B cell (primary cell): ENCODE data around the gene ARFGAP1. TPM values are rescaled to one million over a fixed set of nuclear protein-coding genes. Genes with fewer than 3 reads are reported as not detected.

Source experiments
- ATAC-seq: fragments of 200-7000 bp; cut with Tn5 transposase; one replicate; pipeline ENCODE4 v1.10.0; 2021; ENCODE audit warnings: low read depth, mild to moderate bottlenecking, moderate number of reproducible peaks, moderate library complexity
- CTCF ChIA-PET: fragments of 350-600 bp; sonication (Branson Sonifier 250); formaldehyde crosslinking; loops from one replicate; lab custom pipeline; 2021; ENCODE audit warnings: antibody characterized with exemption, inconsistent platforms; lab: Charles Lee
- POLR2A ChIA-PET: fragments of 350-600 bp; sonication (Branson Sonifier 250); formaldehyde crosslinking; loops from one replicate; lab custom pipeline; 2021; ENCODE audit warnings: antibody characterized with exemption; lab: Charles Lee
- DNase-seq: peaks from one replicate; pipeline ENCODE4 v3.0.0; 2013
- H2AFZ ChIP-seq: 2 replicates; pipeline ENCODE4 v1.6.1; 2012; ENCODE audit warnings: mild to moderate bottlenecking, low read depth, low read length; ENCODE audit not compliant: insufficient read depth, poor library complexity, severe bottlenecking
- H3K27ac ChIP-seq, 2 donors: 1 replicate in 1 of 2; 2 replicates in 1 of 2; pipeline ENCODE4 v1.5.1; 2012 to 2013; ENCODE audit warnings: low read length in 2 of 2, mild to moderate bottlenecking in 2 of 2, moderate library complexity in 1 of 2
- H3K27me3 ChIP-seq, 4 experiments: fragments of 200-600 bp in 1 of 4; sonication (generic) in 1 of 4; replicated peaks in 1 of 4; 1 replicate in 2 of 4; 2 replicates in 2 of 4; pipeline versions ENCODE4 v1.6.1 to v1.7.0; 2013 to 2016; ENCODE audit warnings: low read length in 3 of 4, mild to moderate bottlenecking in 2 of 4, mixed read lengths in 1 of 4, moderate library complexity in 1 of 4; ENCODE audit not compliant: insufficient read depth in 4 of 4, control insufficient read depth in 3 of 4; ENCODE audit errors: control extremely low read depth in 1 of 4
- H3K36me3 ChIP-seq, 2 experiments: replicated peaks in 1 of 2; 1 replicate in 1 of 2; 2 replicates in 1 of 2; pipeline versions ENCODE4 v1.6.1 to v1.7.1; 2013; ENCODE audit warnings: low read length in 1 of 2; ENCODE audit not compliant: insufficient read depth in 2 of 2, control insufficient read depth in 1 of 2; ENCODE audit errors: control extremely low read depth in 1 of 2, extremely low read depth in 1 of 2
- H3K4me1 ChIP-seq, 2 donors: fragments of 200-600 bp in 1 of 2; sonication (generic) in 1 of 2; 1 replicate in 1 of 2; 2 replicates in 1 of 2; pipeline versions ENCODE4 v1.5.1 to v1.6.1; 2013 to 2017; ENCODE audit warnings: low read length in 2 of 2; ENCODE audit not compliant: control insufficient read depth in 2 of 2, insufficient read depth in 2 of 2
- H3K4me2 ChIP-seq: replicated peaks from 2 replicates; pipeline ENCODE3; 2012; ENCODE audit warnings: mild to moderate bottlenecking, low read depth, low read length; ENCODE audit not compliant: poor library complexity, severe bottlenecking
- H3K4me3 ChIP-seq, 5 experiments: fragments of 200-600 bp in 1 of 5; sonication (generic) in 1 of 5; 1 replicate in 3 of 5; 2 replicates in 2 of 5; pipeline versions ENCODE4 v1.5.1 to v1.7.0; 2011 to 2016; ENCODE audit warnings: low read length in 4 of 5, mild to moderate bottlenecking in 4 of 5, low read depth in 2 of 5, control low read depth in 1 of 5, moderate library complexity in 1 of 5; ENCODE audit not compliant: insufficient read depth in 1 of 5; ENCODE audit errors: control extremely low read depth in 1 of 5, extremely low read depth in 1 of 5
- H3K79me2 ChIP-seq: fragments of 200-600 bp; sonication (generic); one replicate; pipeline ENCODE4 v1.6.0; 2016; ENCODE audit warnings: low read length; ENCODE audit not compliant: control insufficient read depth, insufficient read depth
- H3K9ac ChIP-seq: fragments of 200-600 bp; sonication (generic); 2 replicates; pipeline ENCODE4 v1.6.1; 2017; ENCODE audit warnings: mild to moderate bottlenecking, low read length, moderate library complexity
- H3K9me3 ChIP-seq, 3 donors: one replicate each; pipeline versions ENCODE4 v1.6.1 to v1.7.1; 2013; ENCODE audit warnings: low read length in 2 of 3; ENCODE audit not compliant: control insufficient read depth in 2 of 3, insufficient read depth in 1 of 3; ENCODE audit errors: control extremely low read depth in 1 of 3
- H4K20me1 ChIP-seq: 2 replicates; pipeline ENCODE4 v1.6.0; 2012; ENCODE audit warnings: mild to moderate bottlenecking, low read length; ENCODE audit not compliant: insufficient read depth, control insufficient read depth, poor library complexity, severe bottlenecking
- H3K27ac Mint-ChIP-seq: one replicate; pipeline ENCODE4 v1.8.0; 2021; ENCODE audit warnings: mixed read lengths
- H3K27me3 Mint-ChIP-seq: one replicate; pipeline ENCODE4 v1.8.0; 2021; ENCODE audit warnings: mixed read lengths
- H3K4me1 Mint-ChIP-seq: one replicate; pipeline ENCODE4 v1.8.0; 2021; ENCODE audit warnings: mixed read lengths
- H3K4me3 Mint-ChIP-seq: one replicate; pipeline ENCODE4 v1.8.0; 2021; ENCODE audit warnings: mixed read lengths
- H3K9me3 Mint-ChIP-seq: one replicate; pipeline ENCODE4 v1.8.0; 2022; ENCODE audit warnings: mixed read lengths; ENCODE audit not compliant: insufficient read depth
- EZH2 ChIP-seq: IDR thresholded peaks from 2 replicates; pipeline ENCODE4 v1.6.1; 2012; ENCODE audit warnings: borderline replicate concordance, low read depth, mild to moderate bottlenecking, moderate library complexity, low read length; ENCODE audit not compliant: insufficient read depth, poor library complexity, severe bottlenecking
- WGBS: methylation state at CpG from one replicate; pipeline ENCODE4 v1.1.5; 2013; ENCODE audit warnings: missing lambda C conversion rate; ENCODE audit not compliant: insufficient coverage; 5-methylcytosine and 5-hydroxymethylcytosine counted together
- intact Hi-C: fragments of 100-400 bp; cut with micrococcal nuclease; formaldehyde crosslinking; loops from one replicate; pipeline ENCODE4 v1.10.0; 2022
- polyA plus RNA-seq: library from polyadenylated mRNA; depleted of rRNA; stranded (reverse); fragments of >200 nt; gene quantifications from 2 replicates; pipeline ENCODE4 v1.2.3, GENCODE V29; 2012
- total RNA-seq, 2 donors: library from RNA; stranded (reverse); fragments of 120-200 nt in 1 of 2; gene quantifications; 1 replicate in 1 of 2; 2 replicates in 1 of 2; pipeline versions ENCODE4 v1.2.3 to v1.2.4, GENCODE V29; 2013 to 2022
- TF ChIP-seq, protein P1 (sequence below): fragments of 200-600 bp; IDR thresholded peaks from one replicate; pipeline ENCODE4 v1.8.0; 2022; ENCODE audit warnings: antibody characterized with exemption, mild to moderate bottlenecking

ARFGAP1 gene
- total and polyA plus RNA-seq, 2 donors (not counting 1 experiment from before 2014, with no cell fraction given), result 83.2 to 99.4 TPM

DNA sequence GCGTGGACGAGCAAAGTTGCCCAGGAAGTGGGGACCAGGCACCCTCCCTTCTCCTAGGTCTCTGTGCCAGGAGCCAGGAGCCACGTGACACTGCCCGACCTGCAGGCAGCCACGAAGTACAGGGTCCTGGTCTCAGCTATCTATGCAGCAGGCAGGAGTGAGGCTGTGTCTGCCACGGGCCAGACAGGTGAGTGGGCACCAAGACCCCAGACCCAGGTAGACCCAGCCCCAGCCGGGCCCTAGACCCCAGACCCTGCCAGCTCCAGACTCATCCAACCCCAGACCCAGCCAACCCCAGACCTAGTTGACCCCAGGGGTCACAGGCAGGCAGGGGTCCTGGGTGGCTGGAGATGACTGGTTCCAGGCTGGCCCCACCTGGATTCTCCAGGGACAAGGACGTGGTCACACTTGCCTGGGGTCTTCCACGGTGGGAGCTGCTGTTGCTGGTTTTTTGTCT is 41.4 kb downstream of the ARFGAP1 start:
- H3K9me3 Mint-ChIP-seq, result no peaks in the 10 kb centered on the region
- Histone ChIP-seq H3K27ac (no peak overlapping the region), H3K9ac (no peak overlapping the region), H2AFZ (no peak overlapping the region), H3K4me2 (no peak overlapping the region), H3K27me3 (peaks cover 0 to 8% (median 0%) of the 10 kb centered on the region in 4 experiments), H3K9me3 (no peaks in the 10 kb centered on the region), H3K4me3 (no peak overlapping the region), H3K79me2 (no peaks in the 10 kb centered on the region), H4K20me1 (no peaks in the 10 kb centered on the region), H3K4me1 (no peaks in the 10 kb centered on the region), H3K36me3 (no peaks in the 10 kb centered on the region)
- peaks cover 4% of the 10 kb centered on the region for H3K27me3 Mint-ChIP-seq
- H3K4me1 Mint-ChIP-seq, result no peaks in the 10 kb centered on the region
- ChIA-PET POLR2A (no interaction called here), CTCF (no interaction called here)
- intact Hi-C loops, result no loop called here
- 79% methylated on average over 7 of the region's 9 CpGs for WGBS
- TF ChIP-seq EZH2, result no peak
- TF ChIP-seq, protein P1, sequence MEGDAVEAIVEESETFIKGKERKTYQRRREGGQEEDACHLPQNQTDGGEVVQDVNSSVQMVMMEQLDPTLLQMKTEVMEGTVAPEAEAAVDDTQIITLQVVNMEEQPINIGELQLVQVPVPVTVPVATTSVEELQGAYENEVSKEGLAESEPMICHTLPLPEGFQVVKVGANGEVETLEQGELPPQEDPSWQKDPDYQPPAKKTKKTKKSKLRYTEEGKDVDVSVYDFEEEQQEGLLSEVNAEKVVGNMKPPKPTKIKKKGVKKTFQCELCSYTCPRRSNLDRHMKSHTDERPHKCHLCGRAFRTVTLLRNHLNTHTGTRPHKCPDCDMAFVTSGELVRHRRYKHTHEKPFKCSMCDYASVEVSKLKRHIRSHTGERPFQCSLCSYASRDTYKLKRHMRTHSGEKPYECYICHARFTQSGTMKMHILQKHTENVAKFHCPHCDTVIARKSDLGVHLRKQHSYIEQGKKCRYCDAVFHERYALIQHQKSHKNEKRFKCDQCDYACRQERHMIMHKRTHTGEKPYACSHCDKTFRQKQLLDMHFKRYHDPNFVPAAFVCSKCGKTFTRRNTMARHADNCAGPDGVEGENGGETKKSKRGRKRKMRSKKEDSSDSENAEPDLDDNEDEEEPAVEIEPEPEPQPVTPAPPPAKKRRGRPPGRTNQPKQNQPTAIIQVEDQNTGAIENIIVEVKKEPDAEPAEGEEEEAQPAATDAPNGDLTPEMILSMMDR, result no peak
- no peak overlapping the region for H3K4me3 Mint-ChIP-seq
- no peak for ATAC-seq
- no peak overlapping the region for H3K27ac Mint-ChIP-seq
- no peak for DNase-seq

DNA sequence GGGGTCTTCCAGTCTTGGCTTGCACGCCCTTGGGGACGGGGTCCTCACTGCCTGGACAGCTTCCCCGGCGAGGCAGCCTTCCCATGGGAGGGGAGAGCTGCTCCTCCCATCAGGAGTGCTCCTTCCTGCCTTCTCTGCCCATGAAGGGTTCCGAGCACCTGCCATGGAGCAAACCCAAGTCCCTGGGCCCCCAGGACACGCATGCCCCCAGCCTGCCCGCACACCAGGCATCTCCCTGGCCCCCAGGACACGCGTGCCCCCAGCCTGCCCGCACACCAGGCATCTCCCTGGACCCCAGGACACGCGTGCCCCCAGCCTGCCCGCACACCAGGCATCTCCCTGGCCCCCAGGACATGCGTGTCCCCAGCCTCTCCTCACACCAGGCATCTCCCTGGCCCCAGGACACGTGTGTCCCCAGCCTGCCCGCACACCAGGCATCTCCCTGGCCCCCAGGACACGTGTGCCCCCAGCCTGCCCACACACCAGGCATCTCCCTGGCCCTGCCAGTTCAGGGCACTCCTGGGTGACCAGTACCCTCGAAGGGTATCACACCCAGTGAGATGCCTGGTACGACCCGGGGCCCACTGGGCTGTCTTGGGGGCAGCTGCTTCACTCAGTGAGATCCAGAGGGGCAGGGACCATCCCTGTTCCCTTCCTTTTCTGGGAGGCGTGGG is 42.1 kb downstream of the ARFGAP1 start:
- no peaks in the 10 kb centered on the region for H3K79me2 ChIP-seq
- 80% methylated on average over 20 of the region's 21 CpGs for WGBS
- H2AFZ ChIP-seq, result no peak overlapping the region
- H4K20me1 ChIP-seq, result no peaks in the 10 kb centered on the region
- no peak overlapping the region for H3K27ac ChIP-seq
- no peaks in the 10 kb centered on the region for H3K4me1 Mint-ChIP-seq
- H3K4me2 ChIP-seq, result no peak overlapping the region
- no peak overlapping the region for H3K27ac Mint-ChIP-seq
- no peak overlapping the region for H3K9ac ChIP-seq
- ATAC-seq (no peak), DNase-seq (no peak)
- H3K4me3 Mint-ChIP-seq, result no peak overlapping the region
- peaks cover 0 to 4% (median 0%) of the 10 kb centered on the region in 4 experiments for H3K27me3 ChIP-seq
- H3K9me3 Mint-ChIP-seq, result no peaks in the 10 kb centered on the region
- ChIA-PET POLR2A (no interaction called here), CTCF (no interaction called here)
- H3K9me3 ChIP-seq, result no peaks in the 10 kb centered on the region
- no peaks in the 10 kb centered on the region for H3K4me1 ChIP-seq
- H3K4me3 ChIP-seq, result no peak overlapping the region
- TF ChIP-seq EZH2, result no peak
- H3K36me3 ChIP-seq, result no peaks in the 10 kb centered on the region
- H3K27me3 Mint-ChIP-seq, result peaks cover 2% of the 10 kb centered on the region
- intact Hi-C loops, result no loop called here
